ENCODE data around the gene GGACT.
"Not testable (repeated sequence)": the region's sequence is repeated elsewhere in the genome, so short reads cannot be mapped to it uniquely, and the experiment has no call there.

GGACT gene

GRCh38 chr13:100600461-100600860 lies 11.9 kb upstream of the GGACT start:
- no peak for ATAC-seq

GRCh38 chr13:100597253-100597652 lies 8.7 kb upstream of the GGACT start:
- ATAC-seq: no peak

- ATAC-seq: no peak
Observed at GRCh38 chr13:100596516-100596915, 7.9 kb upstream of the GGACT start.

GRCh38 chr13:100594731-100595130 lies 6.1 kb upstream of the GGACT start:
- ATAC-seq: no peak

- ATAC-seq: no peak
Observed at GRCh38 chr13:100594255-100594654, 5.7 kb upstream of the GGACT start.

- ATAC-seq: no peak
Observed at GRCh38 chr13:100589178-100589725, 663 bp upstream of the GGACT start.

GRCh38 chr13:100584896-100585295 lies 3.7 kb downstream of the GGACT start:
- no peak for ATAC-seq

- no peak for ATAC-seq
Observed at GRCh38 chr13:100581504-100581903, 7.1 kb downstream of the GGACT start.

- ATAC-seq: no peak
Observed at GRCh38 chr13:100581030-100581429, 7.6 kb downstream of the GGACT start.

- ATAC-seq: no peak
Observed at GRCh38 chr13:100580045-100580444, 8.5 kb downstream of the GGACT start.

GRCh38 chr13:100577239-100577638 lies 11.3 kb downstream of the GGACT start:
- not testable (repeated sequence) for ATAC-seq

GRCh38 chr13:100573121-100573520 lies 15.5 kb downstream of the GGACT start:
- peak; percentile 70 to 72 for ATAC-seq

- ATAC-seq: no peak
Observed at GRCh38 chr13:100566543-100566942, 22.0 kb downstream of the GGACT start.

GRCh38 chr13:100565286-100565685 lies 23.3 kb downstream of the GGACT start:
- ATAC-seq: no peak

- ATAC-seq: no peak
Observed at GRCh38 chr13:100564444-100565223, 24.0 kb downstream of the GGACT start.

- ATAC-seq: no peak
Observed at GRCh38 chr13:100563779-100564178, 24.8 kb downstream of the GGACT start.

GRCh38 chr13:100561599-100562204 lies 26.9 kb downstream of the GGACT start:
- ATAC-seq: no peak

- ATAC-seq: no peak
Observed at GRCh38 chr13:100561158-100561499, 27.5 kb downstream of the GGACT start.

GRCh38 chr13:100560498-100561157 lies 28.0 kb downstream of the GGACT start:
- no peak for ATAC-seq

- ATAC-seq: no peak
Observed at GRCh38 chr13:100559886-100560285, 28.7 kb downstream of the GGACT start.

GRCh38 chr13:100552755-100553154 lies 35.8 kb downstream of the GGACT start:
- ATAC-seq: no peak

- no peak for ATAC-seq
Observed at GRCh38 chr13:100549316-100549715, 39.3 kb downstream of the GGACT start.

- ATAC-seq: no peak
Observed at GRCh38 chr13:100547791-100548201, 40.8 kb downstream of the GGACT start.

Data from activated CD4-positive, CD25-positive, alpha-beta regulatory T cell treated with anti-CD3 and anti-CD28 coated beads, Interleukin-2, amount 50 U/mL, for 24 hours (primary cell).